Dedifferentiated amniotic fluid mesenchymal stem cell (primary cell): ENCODE data around the gene SMIM44.

Experiments used
- DNase-seq: peaks from one replicate; pipeline ENCODE4 v3.0.0-alpha.2; 2016; ENCODE audit errors: extremely low spot score

SMIM44 gene

DNA sequence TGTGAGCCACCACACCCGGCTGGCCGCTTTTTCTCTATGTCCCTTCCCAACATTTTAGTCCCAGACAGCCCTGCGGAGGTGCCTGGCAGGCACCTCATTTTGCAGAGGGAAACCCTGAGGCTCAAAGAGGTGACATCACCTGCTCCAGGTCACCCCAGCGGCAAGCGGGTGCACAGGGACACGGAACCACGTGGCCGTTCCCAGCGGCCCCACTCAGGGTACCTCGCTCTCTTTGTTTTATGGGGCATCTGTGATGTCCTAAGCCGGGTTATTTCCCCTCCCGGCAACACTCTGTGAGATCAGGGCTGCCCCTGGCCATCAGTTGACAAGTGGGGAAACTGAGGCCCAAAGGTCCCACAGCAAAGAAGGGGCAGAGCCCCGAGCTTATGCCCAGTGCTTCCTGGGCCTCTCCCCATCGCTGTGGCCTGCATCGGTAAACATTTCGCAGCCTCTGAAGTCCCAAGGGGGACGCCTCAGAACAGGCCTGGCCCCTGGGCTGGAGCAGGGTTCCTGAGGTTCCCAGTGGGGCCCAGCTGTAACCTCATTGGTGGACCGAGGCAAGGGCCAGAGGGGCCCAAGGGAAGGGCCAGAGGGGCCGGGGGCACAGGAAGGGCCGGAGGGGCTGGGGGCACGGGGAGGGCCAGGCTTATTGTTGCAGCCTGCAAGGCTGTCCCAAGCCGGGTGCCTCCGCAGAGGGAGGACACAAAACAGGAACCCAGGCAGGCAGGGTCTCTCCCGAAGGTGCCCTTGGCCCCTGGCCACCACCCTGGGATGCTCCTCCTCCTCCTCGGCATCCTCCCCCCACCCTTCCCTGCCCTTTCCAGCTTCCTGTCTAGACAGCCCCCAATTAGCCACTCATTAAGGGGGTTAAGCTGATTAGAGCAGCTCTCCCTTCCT is 41.9 kb downstream of the SMIM44 start:
- DNase-seq = no peak

DNA sequence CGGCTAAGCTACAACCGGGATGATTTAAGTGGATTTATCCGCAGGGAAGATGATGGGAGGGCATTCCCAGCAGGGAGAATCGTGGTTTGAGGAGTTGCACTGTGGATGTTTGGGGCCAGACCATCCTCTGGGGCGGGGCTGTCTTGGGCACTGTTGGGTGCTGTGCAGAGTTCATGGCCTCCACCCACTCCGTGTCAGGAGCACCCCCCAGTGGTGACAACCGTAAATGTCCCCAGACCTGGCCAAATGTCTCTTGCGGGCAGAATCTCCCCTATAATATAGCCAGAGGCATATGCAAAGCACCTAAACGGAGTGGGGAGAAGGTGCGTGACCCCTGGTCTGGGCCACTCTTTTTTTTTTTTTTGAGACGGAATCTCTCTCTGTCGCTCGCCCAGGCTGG is 43.2 kb downstream of the SMIM44 start:
- DNase-seq = no peak

GRCh38 chr19:3434630-3435553 is 48.3 kb downstream of the SMIM44 start:
- peak; percentile 94 for DNase-seq

DNA sequence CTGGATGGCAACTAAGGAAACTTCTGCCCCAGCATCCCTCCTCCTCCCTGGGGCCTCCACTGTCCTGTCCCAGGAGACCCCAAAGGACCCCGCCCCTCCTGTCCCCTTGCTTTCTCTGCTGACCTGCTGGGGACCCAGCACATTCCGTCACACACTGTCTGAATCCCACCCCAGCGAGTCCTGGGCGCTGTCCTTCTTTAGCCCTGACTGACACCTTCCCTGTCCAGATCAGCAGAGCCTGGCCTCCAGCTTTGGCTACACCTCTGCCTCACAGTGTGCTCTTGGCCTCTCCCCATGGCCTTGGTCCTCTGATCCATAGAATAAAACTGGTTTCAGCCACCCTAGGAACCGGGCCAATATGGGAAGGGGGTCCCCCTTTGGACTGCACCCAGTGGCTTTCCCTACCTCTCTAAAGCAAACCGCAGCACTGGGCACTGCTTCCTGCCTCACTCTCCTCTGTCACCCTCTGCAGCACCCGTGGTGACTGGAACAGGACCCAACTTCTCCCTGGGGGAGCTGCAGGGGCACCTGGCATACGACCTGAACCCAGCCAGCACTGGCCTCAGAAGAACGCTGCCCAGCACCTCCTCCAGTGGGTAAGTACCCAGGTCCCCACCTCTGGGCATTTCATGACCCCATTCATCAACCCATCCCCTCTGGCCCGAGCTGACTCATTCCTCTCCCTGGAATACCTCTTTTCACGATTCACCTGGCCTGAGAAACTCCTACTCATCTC is 49.3 kb downstream of the SMIM44 start:
- no peak for DNase-seq

DNA sequence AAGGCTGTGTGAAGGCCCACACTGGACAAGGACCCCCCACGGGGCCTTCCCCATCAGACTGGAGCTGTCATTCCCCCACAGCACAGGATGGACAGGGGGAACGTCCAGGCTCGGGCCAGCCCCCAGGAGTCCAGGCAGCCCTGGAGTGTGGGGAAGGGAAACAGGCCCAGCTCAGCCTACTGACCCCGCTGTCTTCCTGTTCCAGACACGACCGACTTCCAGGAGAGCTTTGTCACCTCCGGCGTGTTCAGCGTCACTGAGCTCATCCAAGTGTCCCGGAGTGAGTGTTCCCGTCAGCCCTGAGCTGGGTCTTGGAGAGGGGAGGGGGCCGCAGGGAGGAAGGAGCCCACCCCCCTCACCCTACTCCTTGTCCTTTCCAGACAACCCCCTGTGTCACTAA is 49.9 kb downstream of the SMIM44 start:
- no peak for DNase-seq
